ENCODE results near the gene DNAJC13. TPM values are rescaled to one million over a fixed set of nuclear protein-coding genes. Genes with fewer than 3 reads are reported as not detected.

DNAJC13 gene
- total RNA-seq, 1 experiment from 2014 or later, result 33.0 TPM

DNA sequence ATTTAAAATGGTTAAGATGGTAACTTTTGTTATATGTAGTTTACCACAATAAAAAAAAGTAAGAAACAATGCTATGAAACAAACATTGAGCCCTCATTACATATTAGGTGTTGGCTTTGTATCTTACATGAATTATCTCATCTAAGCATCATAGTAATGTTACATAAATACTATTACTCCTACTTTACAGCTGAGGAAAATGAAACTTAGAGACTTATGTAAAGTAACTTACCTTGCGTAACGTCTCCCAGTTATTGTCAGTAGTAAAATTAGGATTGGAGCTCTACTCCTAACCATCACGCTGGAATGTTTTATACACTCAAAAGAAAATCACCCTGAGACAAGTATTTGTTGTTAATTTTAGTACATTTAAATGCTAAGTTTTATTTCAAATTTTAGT lies 42.2 kb downstream of the DNAJC13 start:
- TF ChIP-seq, protein P1, sequence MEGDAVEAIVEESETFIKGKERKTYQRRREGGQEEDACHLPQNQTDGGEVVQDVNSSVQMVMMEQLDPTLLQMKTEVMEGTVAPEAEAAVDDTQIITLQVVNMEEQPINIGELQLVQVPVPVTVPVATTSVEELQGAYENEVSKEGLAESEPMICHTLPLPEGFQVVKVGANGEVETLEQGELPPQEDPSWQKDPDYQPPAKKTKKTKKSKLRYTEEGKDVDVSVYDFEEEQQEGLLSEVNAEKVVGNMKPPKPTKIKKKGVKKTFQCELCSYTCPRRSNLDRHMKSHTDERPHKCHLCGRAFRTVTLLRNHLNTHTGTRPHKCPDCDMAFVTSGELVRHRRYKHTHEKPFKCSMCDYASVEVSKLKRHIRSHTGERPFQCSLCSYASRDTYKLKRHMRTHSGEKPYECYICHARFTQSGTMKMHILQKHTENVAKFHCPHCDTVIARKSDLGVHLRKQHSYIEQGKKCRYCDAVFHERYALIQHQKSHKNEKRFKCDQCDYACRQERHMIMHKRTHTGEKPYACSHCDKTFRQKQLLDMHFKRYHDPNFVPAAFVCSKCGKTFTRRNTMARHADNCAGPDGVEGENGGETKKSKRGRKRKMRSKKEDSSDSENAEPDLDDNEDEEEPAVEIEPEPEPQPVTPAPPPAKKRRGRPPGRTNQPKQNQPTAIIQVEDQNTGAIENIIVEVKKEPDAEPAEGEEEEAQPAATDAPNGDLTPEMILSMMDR (IDR thresholded peaks at IDR 0.05; ENCODE audit: unreplicated experiment), result no peak
- Mint-ChIP-seq H3K27ac (ENCODE audit: low read depth, unreplicated experiment) (no peak overlapping the region), H3K4me1 (ENCODE audit: insufficient read depth, unreplicated experiment) (peaks cover 7% of the 10 kb centered on the region), H3K27me3 (ENCODE audit: insufficient read depth, unreplicated experiment) (no peaks in the 10 kb centered on the region), H3K4me3 (ENCODE audit: unreplicated experiment) (no peak overlapping the region), H3K9me3 (ENCODE audit: unreplicated experiment) (no peaks in the 10 kb centered on the region), H3K36me3 (ENCODE audit: insufficient read depth, unreplicated experiment) (peaks cover 56% of the 10 kb centered on the region)
- intact Hi-C loops (cut with micrococcal nuclease), result no loop called here
- ChIA-PET POLR2A (interaction anchor here (0.6 to 0.9 kb wide), 3 partner anchors 9 to 188 kb away, joined by 3 to 4 read pairs (median 3); no protein-coding TSS in a partner anchor), CTCF (interaction anchor here (0.5 kb wide), 1 partner anchor 719 kb away, joined by 5 read pairs; no protein-coding TSS in a partner anchor)
- no TSS peak for BruUV-seq (replicated peaks)
- no peak for DNase-seq (ENCODE audit: unreplicated experiment)

DNA sequence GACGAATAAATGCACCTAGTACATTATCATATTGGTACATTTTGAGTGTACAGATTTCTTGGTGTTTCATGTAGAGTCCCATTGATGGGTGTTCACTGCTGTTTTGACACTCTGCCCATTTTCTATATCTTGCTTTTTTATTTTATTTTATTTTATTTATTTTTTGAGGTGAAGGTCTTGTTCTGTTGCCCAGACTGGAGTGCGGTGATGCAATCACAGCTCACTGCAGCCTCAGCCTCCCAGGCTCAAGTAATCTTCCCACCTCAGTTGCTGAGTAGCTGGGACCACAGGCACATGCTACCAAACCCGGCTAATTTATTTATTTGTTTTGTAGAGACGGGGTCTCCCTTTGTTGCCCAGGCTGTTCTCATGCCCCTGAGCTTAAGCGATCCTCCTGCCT lies 44.2 kb downstream of the DNAJC13 start:
- Mint-ChIP-seq H3K4me1 (ENCODE audit: insufficient read depth, unreplicated experiment) (peaks cover 8% of the 10 kb centered on the region), H3K9me3 (ENCODE audit: unreplicated experiment) (no peaks in the 10 kb centered on the region), H3K27me3 (ENCODE audit: insufficient read depth, unreplicated experiment) (no peaks in the 10 kb centered on the region), H3K27ac (ENCODE audit: low read depth, unreplicated experiment) (no peak overlapping the region), H3K36me3 (ENCODE audit: insufficient read depth, unreplicated experiment) (peaks cover 38% of the 10 kb centered on the region), H3K4me3 (ENCODE audit: unreplicated experiment) (no peak overlapping the region)
- CTCF ChIA-PET, result interaction anchor here (0.9 kb wide), 1 partner anchor 75 kb away, joined by 3 read pairs; no protein-coding TSS in a partner anchor
- no TSS peak for BruUV-seq (replicated peaks)
- no peak for DNase-seq (ENCODE audit: unreplicated experiment)
- POLR2A ChIA-PET, result interaction anchor here (1.0 kb wide), 1 partner anchor 13 kb away, joined by 4 read pairs; no protein-coding TSS in a partner anchor
- TF ChIP-seq, protein P1 (IDR thresholded peaks at IDR 0.05; ENCODE audit: unreplicated experiment), result no peak
- intact Hi-C loops (cut with micrococcal nuclease), result no loop called here

DNA sequence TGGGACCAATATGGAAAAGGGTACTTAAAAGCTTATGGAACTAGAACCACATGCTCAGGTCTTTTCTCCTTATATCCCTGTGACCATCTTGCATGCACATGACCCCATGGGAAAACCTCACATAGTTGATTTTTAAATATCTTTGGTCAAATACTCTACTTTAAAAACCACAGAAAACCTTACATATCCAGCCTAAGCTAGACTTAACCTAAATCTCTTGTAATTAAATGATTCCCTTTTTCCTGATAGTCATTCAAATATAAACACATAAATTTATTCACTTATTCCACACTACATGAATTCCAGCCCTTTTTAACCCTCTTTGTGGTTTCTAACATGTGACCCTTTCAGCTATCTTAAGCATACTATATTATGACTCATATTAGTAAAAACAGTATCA lies 46.8 kb downstream of the DNAJC13 start:
- DNase-seq (ENCODE audit: unreplicated experiment), result no peak
- Mint-ChIP-seq H3K27ac (ENCODE audit: low read depth, unreplicated experiment) (no peak overlapping the region), H3K4me3 (ENCODE audit: unreplicated experiment) (no peak overlapping the region), H3K4me1 (ENCODE audit: insufficient read depth, unreplicated experiment) (peaks cover 8% of the 10 kb centered on the region), H3K27me3 (ENCODE audit: insufficient read depth, unreplicated experiment) (no peaks in the 10 kb centered on the region), H3K36me3 (ENCODE audit: insufficient read depth, unreplicated experiment) (peaks cover 43% of the 10 kb centered on the region), H3K9me3 (ENCODE audit: unreplicated experiment) (no peaks in the 10 kb centered on the region)
- POLR2A ChIA-PET, result interaction anchor here (0.8 to 1.5 kb wide), 2 partner anchors 11 to 195 kb away, joined by 3 read pairs; partner anchors contain the start of gene ACAD11
- CTCF ChIA-PET, result interaction anchor here (1.9 kb wide), 1 partner anchor 14 kb away, joined by 5 read pairs; no protein-coding TSS in a partner anchor
- BruUV-seq (replicated peaks), result no TSS peak
- TF ChIP-seq, protein P1 (IDR thresholded peaks at IDR 0.05; ENCODE audit: unreplicated experiment), result no peak
- intact Hi-C loops (cut with micrococcal nuclease), result no loop called here

DNA sequence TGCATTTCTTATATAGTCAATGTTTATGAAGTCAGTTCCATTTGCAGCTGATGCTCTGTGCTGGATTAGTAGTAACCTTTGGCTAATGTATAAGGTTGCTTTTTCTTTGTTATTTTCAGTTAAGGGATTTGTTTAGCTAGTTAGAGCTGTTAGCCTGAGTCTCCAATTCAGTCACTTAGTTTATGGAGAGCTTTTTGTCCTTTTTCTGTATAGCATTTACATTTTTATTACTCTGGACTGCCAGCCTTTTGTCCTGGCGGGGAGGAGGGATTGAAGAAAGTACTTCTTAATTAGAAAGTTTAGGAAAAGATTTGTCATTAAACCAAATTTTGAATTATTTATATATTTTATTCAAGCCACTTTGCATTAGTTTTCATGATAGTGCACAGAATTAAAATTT lies 52.0 kb downstream of the DNAJC13 start:
- DNase-seq (ENCODE audit: unreplicated experiment), result no peak
- ChIA-PET CTCF (interaction anchor here (1.1 kb wide), 1 partner anchor 116 kb away, joined by 3 read pairs; no protein-coding TSS in a partner anchor), POLR2A (interaction anchor here (0.7 kb wide), 1 partner anchor 18 kb away, joined by 3 read pairs; no protein-coding TSS in a partner anchor)
- Mint-ChIP-seq H3K27me3 (ENCODE audit: insufficient read depth, unreplicated experiment) (no peaks in the 10 kb centered on the region), H3K4me3 (ENCODE audit: unreplicated experiment) (no peak overlapping the region), H3K4me1 (ENCODE audit: insufficient read depth, unreplicated experiment) (peaks cover 3% of the 10 kb centered on the region), H3K9me3 (ENCODE audit: unreplicated experiment) (no peaks in the 10 kb centered on the region), H3K27ac (ENCODE audit: low read depth, unreplicated experiment) (no peak overlapping the region), H3K36me3 (ENCODE audit: insufficient read depth, unreplicated experiment) (peaks cover 35% of the 10 kb centered on the region)
- TF ChIP-seq, protein P1 (IDR thresholded peaks at IDR 0.05; ENCODE audit: unreplicated experiment), result no peak
- intact Hi-C loops (cut with micrococcal nuclease), result no loop called here
- BruUV-seq (replicated peaks), result no TSS peak
